Left lung (tissue), 10 donors: ENCODE data around the gene TBC1D10A. TPM values are rescaled to one million over a fixed set of nuclear protein-coding genes. Genes with fewer than 3 reads are reported as not detected.

Experiments used
- ATAC-seq: fragments of 200-7000 bp; cut with Tn5 transposase; one replicate; pipeline ENCODE4 v1.9.1; 2020; ENCODE audit warnings: moderate library complexity
- DNase-seq, 4 donors: peaks; one replicate each; pipeline ENCODE4 v3.0.0-alpha.2; 2013 to 2020
- H3K27ac ChIP-seq, 2 donors: fragments of 200-600 bp; sonication (generic) in 1 of 2; one replicate each; pipeline versions ENCODE4 v1.5.0 to v1.8.0; 2020 to 2021
- H3K27me3 ChIP-seq, 2 donors: fragments of 200-600 bp; sonication (generic) in 1 of 2; one replicate each; pipeline versions ENCODE4 v1.5.0 to v1.8.0; 2020 to 2021
- H3K36me3 ChIP-seq, 2 donors: fragments of 200-600 bp; sonication (generic) in 1 of 2; one replicate each; pipeline versions ENCODE4 v1.5.0 to v1.8.0; 2020 to 2021
- H3K4me1 ChIP-seq, 2 donors: fragments of 200-600 bp; one replicate each; pipeline ENCODE4 v1.8.0; 2021
- H3K4me3 ChIP-seq, 2 donors: fragments of 200-600 bp; sonication (generic) in 1 of 2; one replicate each; pipeline versions ENCODE4 v1.5.0 to v1.8.0; 2020 to 2021; ENCODE audit warnings: mild to moderate bottlenecking in 1 of 2
- H3K9me3 ChIP-seq, 2 donors: fragments of 200-600 bp; sonication (generic) in 1 of 2; one replicate each; pipeline versions ENCODE4 v1.5.0 to v1.8.0; 2020 to 2021
- CTCF ChIP-seq, 2 donors: fragments of 200-600 bp; sonication (generic) in 1 of 2; IDR thresholded peaks; one replicate each; pipeline versions ENCODE4 v1.5.0 to v1.8.0; 2021; ENCODE audit warnings: antibody characterized with exemption in 2 of 2
- intact Hi-C, 2 donors: fragments of 100-400 bp; cut with DNase I; formaldehyde crosslinking; loops; one replicate each; pipeline versions ENCODE4 v1.11.2 to v1.14.2; 2022
- polyA plus RNA-seq, 6 donors: library from polyadenylated mRNA; unstranded; fragments of 120-200 nt; gene quantifications; one replicate each; pipeline ENCODE4 v1.2.1, GENCODE V29; 2013; ENCODE audit not compliant: insufficient read length in 6 of 6
- total RNA-seq, 2 donors: library from RNA; stranded (reverse); fragmentation: NEBNext Ultra II Directional; extraction: Animal tissue kit (Norgen Biotek cat#: 25700); gene quantifications; one replicate each; pipeline ENCODE4 v1.2.1, GENCODE V29; 2021
- donor health status: DM: no; HTN: yes; CAD: no.
- donor health status: DM: no; HTN: no; CAD: no.

Gene TBC1D10A
- total and polyA plus RNA-seq, 8 donors, result 15.4 to 25.4 (median 18.2) TPM

- no peak for TF ChIP-seq CTCF (IDR thresholded peaks at IDR 0.05)
- intact Hi-C loops, result no loop called here
- no peak for ATAC-seq
- Histone ChIP-seq H3K4me3 (no peak overlapping the region), H3K9me3 (no peaks in the 10 kb centered on the region), H3K36me3 (no peaks in the 10 kb centered on the region), H3K4me1 (peaks cover 37 to 98% of the 10 kb centered on the region in 2 donors), H3K27ac (no peak overlapping the region), H3K27me3 (no peaks in the 10 kb centered on the region)
- DNase-seq, result no peak
Observed at GRCh38 chr22:30313527-30314363, 13.0 kb downstream of the TBC1D10A start.

GRCh38 chr22:30312053-30312452 is 14.7 kb downstream of the TBC1D10A start:
- Histone ChIP-seq H3K4me1 (peaks cover 32 to 98% of the 10 kb centered on the region in 2 donors), H3K27me3 (no peaks in the 10 kb centered on the region), H3K9me3 (no peaks in the 10 kb centered on the region), H3K36me3 (no peaks in the 10 kb centered on the region), H3K27ac (peak overlapping the region; percentile 80 to 84), H3K4me3 (no peak overlapping the region)
- DNase-seq (no peak), ATAC-seq (no peak)
- intact Hi-C loops, result no loop called here
- no peak for TF ChIP-seq CTCF (IDR thresholded peaks at IDR 0.05)

- intact Hi-C loops, result no loop called here
- no peak for TF ChIP-seq CTCF (IDR thresholded peaks at IDR 0.05)
- Histone ChIP-seq H3K9me3 (no peaks in the 10 kb centered on the region), H3K4me1 (peaks cover 42 to 98% of the 10 kb centered on the region in 2 donors), H3K27ac (peak overlapping the region; percentile 80 to 84), H3K27me3 (no peaks in the 10 kb centered on the region), H3K4me3 (no peak overlapping the region), H3K36me3 (no peaks in the 10 kb centered on the region)
- ATAC-seq (peak; percentile 83), DNase-seq (peak in 1 of 4 donors; percentile 79)
Observed at GRCh38 chr22:30310881-30311771, 15.6 kb downstream of the TBC1D10A start.

GRCh38 chr22:30309951-30310741 is 16.6 kb downstream of the TBC1D10A start:
- H3K4me3 ChIP-seq, result no peak overlapping the region
- no peaks in the 10 kb centered on the region for H3K27me3 ChIP-seq
- no peaks in the 10 kb centered on the region for H3K36me3 ChIP-seq
- peak overlapping the region; percentile 80 to 84 for H3K27ac ChIP-seq
- no peak for TF ChIP-seq CTCF (IDR thresholded peaks at IDR 0.05)
- DNase-seq (peak in 2 of 4 donors; percentile 63 to 69), ATAC-seq (peak; percentile 78)
- H3K9me3 ChIP-seq, result no peaks in the 10 kb centered on the region
- H3K4me1 ChIP-seq, result peaks cover 51 to 98% of the 10 kb centered on the region in 2 donors
- intact Hi-C loops, result no loop called here
